CD4-positive, alpha-beta memory T cell (primary cell): ENCODE data around the gene ZFYVE28. TPM values are rescaled to one million over a fixed set of nuclear protein-coding genes. Genes with fewer than 3 reads are reported as not detected.
A peak's percentile ranks its signal among the peaks of the same experiment; 100 is the strongest.

ENCODE experiments used
- CTCF ChIA-PET: fragments of 350-600 bp; sonication (Branson Sonifier 250); formaldehyde crosslinking; loops from one replicate; lab custom pipeline; 2021; ENCODE audit warnings: inconsistent platforms; ENCODE audit not compliant: partially characterized antibody; lab: Charles Lee
- POLR2A ChIA-PET: fragments of 350-600 bp; sonication (Branson Sonifier 250); formaldehyde crosslinking; loops from one replicate; lab custom pipeline; 2021; ENCODE audit not compliant: partially characterized antibody; lab: Charles Lee
- DNase-seq, 5 donors: peaks; one replicate each; pipeline versions ENCODE4 v3.0.0 to v3.0.0-alpha.2; 2020 to 2022; ENCODE audit warnings: mixed read lengths in 1 of 5
- H3K27ac ChIP-seq: one replicate; pipeline ENCODE4 v1.7.0; 2013; ENCODE audit warnings: low read depth, low read length
- H3K27me3 ChIP-seq: 2 replicates; pipeline ENCODE4 v1.7.0; 2013; ENCODE audit warnings: mild to moderate bottlenecking, low read length, moderate library complexity; ENCODE audit not compliant: insufficient read depth
- H3K36me3 ChIP-seq: 2 replicates; pipeline ENCODE4 v1.7.0; 2013; ENCODE audit warnings: mild to moderate bottlenecking, low read length, moderate library complexity; ENCODE audit not compliant: insufficient read depth
- H3K4me1 ChIP-seq: 2 replicates; pipeline ENCODE4 v1.7.0; 2013; ENCODE audit warnings: mild to moderate bottlenecking, low read length, moderate library complexity; ENCODE audit not compliant: insufficient read depth
- H3K4me3 ChIP-seq, 2 donors: one replicate each; pipeline ENCODE4 v1.7.0; 2013; ENCODE audit warnings: low read length in 2 of 2, mild to moderate bottlenecking in 1 of 2
- H3K9me3 ChIP-seq, 2 donors: one replicate each; pipeline ENCODE4 v1.7.0; 2013; ENCODE audit warnings: low read length in 2 of 2, control low read depth in 1 of 2; ENCODE audit not compliant: control insufficient read depth in 1 of 2
- H3K27ac Mint-ChIP-seq, 7 donors: one replicate each; pipeline ENCODE4 v1.8.0; 2020 to 2021; ENCODE audit warnings: mixed read lengths in 7 of 7, mild to moderate bottlenecking in 6 of 7, inconsistent platforms in 3 of 7, moderate library complexity in 3 of 7
- H3K27me3 Mint-ChIP-seq, 2 donors: one replicate each; pipeline ENCODE4 v1.8.0; 2020 to 2021; ENCODE audit warnings: mixed read lengths in 2 of 2
- H3K36me3 Mint-ChIP-seq, 2 donors: one replicate each; pipeline ENCODE4 v1.8.0; 2020 to 2021; ENCODE audit warnings: mixed read lengths in 2 of 2, inconsistent platforms in 1 of 2, mild to moderate bottlenecking in 1 of 2
- H3K4me1 Mint-ChIP-seq, 4 donors: one replicate each; pipeline ENCODE4 v1.8.0; 2020 to 2021; ENCODE audit warnings: mixed read lengths in 4 of 4, mild to moderate bottlenecking in 1 of 4
- H3K4me3 Mint-ChIP-seq, 8 donors: one replicate each; pipeline ENCODE4 v1.8.0; 2020 to 2021; ENCODE audit warnings: mixed read lengths in 8 of 8, mild to moderate bottlenecking in 7 of 8, moderate library complexity in 6 of 8, inconsistent platforms in 3 of 8
- H3K9me3 Mint-ChIP-seq, 8 donors: one replicate each; pipeline ENCODE4 v1.8.0; 2020 to 2021; ENCODE audit warnings: mixed read lengths in 8 of 8, mild to moderate bottlenecking in 5 of 8, inconsistent platforms in 3 of 8, moderate library complexity in 1 of 8
- intact Hi-C: fragments of 100-400 bp; cut with micrococcal nuclease; formaldehyde crosslinking; loops from one replicate; pipeline ENCODE4 v1.15.1; 2023
- polyA plus RNA-seq, 2 donors: library from polyadenylated mRNA; unstranded; fragments of 300-500 nt; fragmentation: Illumina TruSeq; gene quantifications; one replicate each; pipeline ENCODE4 v1.2.3, GENCODE V29; 2021
- total RNA-seq, 2 experiments: library from RNA; stranded (reverse); gene quantifications; one replicate each; pipeline ENCODE4 v1.2.3, GENCODE V29; 2021

ZFYVE28 gene
- total and polyA plus RNA-seq, 4 experiments from 2014 or later: 13.1 to 31.8 (median 23.8) TPM

DNA sequence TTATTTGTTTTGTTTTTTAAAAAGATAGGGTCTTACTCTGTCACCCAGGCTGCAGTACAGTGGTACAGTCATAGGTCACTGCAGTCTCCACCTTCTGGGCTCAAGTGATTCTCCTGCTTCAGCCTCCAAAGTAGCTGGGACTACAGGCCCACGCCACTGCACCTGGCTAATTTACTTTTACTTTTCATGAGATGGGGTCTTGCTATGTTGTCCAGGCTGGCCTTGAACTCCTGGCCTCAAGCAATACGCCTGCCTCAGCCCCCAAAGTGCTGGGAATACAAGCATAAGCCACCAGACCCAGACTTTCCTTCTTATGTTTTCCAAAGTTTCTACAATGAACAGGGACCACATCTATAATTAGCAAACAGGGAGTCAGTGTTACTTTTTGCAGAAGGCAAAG, 118.7 kb downstream of the ZFYVE28 start:
- DNase-seq: no peak
- Mint-ChIP-seq H3K9me3 (peaks cover 0 to 8% (median 0%) of the 10 kb centered on the region in 8 donors), H3K36me3 (peaks cover 15 to 20% of the 10 kb centered on the region in 2 donors), H3K4me3 (no peak overlapping the region), H3K27me3 (no peaks in the 10 kb centered on the region), H3K4me1 (peaks cover 10 to 24% (median 16%) of the 10 kb centered on the region in 4 donors), H3K27ac (peak overlapping the region; percentile 7 to 88 (median 72))
- CTCF ChIA-PET: no interaction called here
- POLR2A ChIA-PET: no interaction called here
- Histone ChIP-seq H3K36me3 (no peaks in the 10 kb centered on the region), H3K27ac (no peak overlapping the region), H3K27me3 (no peaks in the 10 kb centered on the region), H3K4me3 (no peak overlapping the region), H3K4me1 (peaks cover 3% of the 10 kb centered on the region), H3K9me3 (no peaks in the 10 kb centered on the region)
- intact Hi-C loops: no loop called here

DNA sequence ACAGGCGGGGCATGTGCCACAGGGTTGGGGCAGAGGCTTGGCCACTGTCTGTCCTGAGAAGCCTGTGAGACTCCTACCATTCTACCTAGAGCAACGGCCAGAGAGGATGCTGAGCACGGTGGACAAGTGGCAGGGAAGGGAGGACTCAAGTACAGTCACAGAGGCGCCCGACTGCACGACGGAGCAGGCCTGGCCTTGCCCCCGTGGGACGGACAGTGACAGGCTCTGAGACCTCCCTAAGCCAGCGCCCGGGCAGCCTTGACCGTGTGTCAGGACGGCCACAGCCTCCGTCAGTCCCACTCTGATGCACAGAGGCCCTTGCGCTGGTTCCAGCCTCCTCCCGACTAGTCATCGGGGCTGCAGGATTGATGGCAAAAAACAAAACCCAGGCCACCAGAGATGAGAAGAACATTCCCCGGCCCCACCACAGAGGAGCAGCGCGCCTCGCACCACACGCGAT, 119.9 kb downstream of the ZFYVE28 start:
- CTCF ChIA-PET: no interaction called here
- Mint-ChIP-seq H3K9me3 (peaks cover 0 to 8% (median 0%) of the 10 kb centered on the region in 8 donors), H3K36me3 (peaks cover 20% of the 10 kb centered on the region in 2 donors), H3K27ac (peak overlapping the region; percentile 60 to 94 (median 91)), H3K4me1 (peaks cover 13 to 31% (median 21%) of the 10 kb centered on the region in 4 donors), H3K4me3 (no peak overlapping the region), H3K27me3 (no peaks in the 10 kb centered on the region)
- Histone ChIP-seq H3K4me3 (no peak overlapping the region), H3K9me3 (no peaks in the 10 kb centered on the region), H3K36me3 (no peaks in the 10 kb centered on the region), H3K27ac (no peak overlapping the region), H3K27me3 (no peaks in the 10 kb centered on the region), H3K4me1 (peaks cover 3% of the 10 kb centered on the region)
- no peak for DNase-seq
- POLR2A ChIA-PET: no interaction called here
- intact Hi-C loops: no loop called here

DNA sequence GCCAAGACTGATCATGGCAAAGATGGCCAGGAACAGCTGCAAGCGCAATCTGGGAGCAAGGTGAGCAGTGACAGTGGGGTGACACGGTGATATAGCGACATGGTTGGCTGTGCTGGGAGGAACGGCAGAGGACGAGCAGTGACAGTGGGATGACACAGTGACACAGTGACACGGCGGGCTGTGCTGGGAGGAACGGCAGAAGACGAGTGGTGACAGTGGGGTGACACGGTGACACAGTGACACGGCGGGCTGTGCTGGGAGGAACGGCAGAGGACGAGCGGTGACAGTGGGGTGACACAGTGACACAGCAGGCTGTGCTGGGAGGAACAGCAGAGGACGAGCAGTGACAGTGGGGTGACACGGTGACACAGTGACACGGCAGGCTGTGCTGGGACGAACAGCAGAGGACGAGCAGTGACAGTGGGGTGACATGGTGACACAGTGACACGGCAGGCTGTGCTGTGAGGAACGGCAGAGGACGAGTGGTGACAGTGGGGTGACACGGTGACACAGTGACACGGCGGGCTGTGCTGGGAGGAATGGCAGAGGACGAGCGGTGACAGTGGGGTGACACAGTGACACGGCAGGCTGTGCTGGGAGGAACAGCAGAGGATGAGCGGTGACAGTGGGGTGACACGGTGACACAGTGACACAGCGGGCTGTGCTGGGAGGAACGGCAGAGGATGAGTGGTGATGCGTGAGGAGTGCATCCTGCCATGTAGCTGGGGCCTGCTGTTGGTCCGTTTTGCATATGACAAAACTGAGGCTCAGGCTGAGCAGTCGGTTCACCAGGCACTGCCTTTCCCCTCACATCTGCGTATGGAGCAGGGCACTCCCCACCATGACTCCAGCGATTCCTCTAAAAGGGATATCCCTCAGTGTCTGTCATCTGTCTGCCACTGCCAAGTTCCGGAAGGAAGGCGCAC, 120.6 kb downstream of the ZFYVE28 start:
- Mint-ChIP-seq H3K9me3 (peaks cover 0 to 5% (median 0%) of the 10 kb centered on the region in 8 donors), H3K27ac (peak overlapping the region; percentile 73 to 93 (median 85)), H3K4me1 (peaks cover 13 to 34% (median 21%) of the 10 kb centered on the region in 4 donors), H3K27me3 (no peaks in the 10 kb centered on the region), H3K36me3 (peaks cover 17 to 20% of the 10 kb centered on the region in 2 donors), H3K4me3 (no peak overlapping the region)
- no peaks in the 10 kb centered on the region for H3K36me3 ChIP-seq
- ChIA-PET CTCF (no interaction called here), POLR2A (no interaction called here)
- H3K9me3 ChIP-seq: no peaks in the 10 kb centered on the region
- H3K27ac ChIP-seq: no peak overlapping the region
- no peaks in the 10 kb centered on the region for H3K27me3 ChIP-seq
- DNase-seq: no peak
- H3K4me1 ChIP-seq: peaks cover 3% of the 10 kb centered on the region
- no peak overlapping the region for H3K4me3 ChIP-seq
- intact Hi-C loops: no loop called here

DNA sequence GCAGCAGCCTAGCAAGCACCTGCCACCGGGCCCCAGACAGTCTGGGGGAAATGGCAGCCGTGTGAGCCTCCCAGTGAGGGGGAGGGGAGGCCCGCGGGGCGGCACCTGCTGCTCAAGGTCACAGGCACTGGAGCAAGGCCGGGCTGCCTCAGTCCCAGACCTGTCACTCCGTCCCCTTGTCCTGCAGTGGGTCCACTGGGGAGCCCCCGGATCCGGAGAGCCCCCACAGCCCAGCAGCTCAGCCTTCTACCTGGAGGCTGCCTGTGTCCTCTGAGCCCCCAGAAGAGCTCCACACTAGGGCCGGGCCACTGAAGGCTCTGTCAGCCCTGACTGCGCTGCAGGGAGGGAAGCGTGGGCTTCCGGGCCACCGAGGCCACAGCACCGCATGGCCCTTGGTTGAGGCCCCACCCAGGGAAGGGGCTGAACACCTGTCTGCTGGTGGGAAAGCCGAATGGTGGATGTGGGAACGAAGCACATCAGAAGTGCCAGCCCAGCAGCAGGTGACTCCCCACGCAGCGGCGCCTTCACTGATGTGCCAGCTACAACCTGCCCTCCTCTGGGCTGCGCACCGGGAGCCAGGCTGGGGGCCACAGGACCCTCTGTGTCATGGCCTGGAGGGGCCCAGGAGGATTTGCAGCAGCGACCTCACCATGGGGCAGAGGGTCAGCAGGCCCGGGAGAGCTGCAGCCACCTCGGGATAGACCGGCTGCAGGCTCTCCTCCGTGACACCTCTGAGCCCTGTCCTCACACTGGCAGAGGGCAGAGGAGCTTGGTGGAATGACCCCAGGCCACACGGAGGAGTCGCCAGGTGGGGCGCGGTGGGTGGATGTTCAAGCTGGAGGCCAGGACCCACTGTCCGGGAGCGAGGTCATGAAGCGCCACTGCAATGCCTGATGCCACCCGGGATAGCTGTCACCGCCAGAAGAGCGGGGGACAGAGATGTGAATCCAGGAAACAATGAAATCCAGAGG, 121.5 kb downstream of the ZFYVE28 start:
- H3K4me3 ChIP-seq: no peak overlapping the region
- H3K4me1 ChIP-seq: peaks cover 11% of the 10 kb centered on the region
- H3K36me3 ChIP-seq: no peaks in the 10 kb centered on the region
- ChIA-PET POLR2A (interaction anchor here (2.8 kb wide), 1 partner anchor 15 kb away, joined by 15 read pairs; no protein-coding TSS in a partner anchor), CTCF (no interaction called here)
- peaks cover 13% of the 10 kb centered on the region in 2 donors for H3K36me3 Mint-ChIP-seq
- H3K27me3 ChIP-seq: no peaks in the 10 kb centered on the region
- DNase-seq: no peak
- no peaks in the 10 kb centered on the region for H3K27me3 Mint-ChIP-seq
- H3K9me3 ChIP-seq: no peaks in the 10 kb centered on the region
- peak overlapping the region; percentile 10 to 93 (median 85) for H3K27ac Mint-ChIP-seq
- intact Hi-C loops: no loop called here
- peaks cover 0 to 5% (median 0%) of the 10 kb centered on the region in 8 donors for H3K9me3 Mint-ChIP-seq
- H3K27ac ChIP-seq: no peak overlapping the region
- H3K4me3 Mint-ChIP-seq: no peak overlapping the region
- peaks cover 16 to 41% (median 25%) of the 10 kb centered on the region in 4 donors for H3K4me1 Mint-ChIP-seq

DNA sequence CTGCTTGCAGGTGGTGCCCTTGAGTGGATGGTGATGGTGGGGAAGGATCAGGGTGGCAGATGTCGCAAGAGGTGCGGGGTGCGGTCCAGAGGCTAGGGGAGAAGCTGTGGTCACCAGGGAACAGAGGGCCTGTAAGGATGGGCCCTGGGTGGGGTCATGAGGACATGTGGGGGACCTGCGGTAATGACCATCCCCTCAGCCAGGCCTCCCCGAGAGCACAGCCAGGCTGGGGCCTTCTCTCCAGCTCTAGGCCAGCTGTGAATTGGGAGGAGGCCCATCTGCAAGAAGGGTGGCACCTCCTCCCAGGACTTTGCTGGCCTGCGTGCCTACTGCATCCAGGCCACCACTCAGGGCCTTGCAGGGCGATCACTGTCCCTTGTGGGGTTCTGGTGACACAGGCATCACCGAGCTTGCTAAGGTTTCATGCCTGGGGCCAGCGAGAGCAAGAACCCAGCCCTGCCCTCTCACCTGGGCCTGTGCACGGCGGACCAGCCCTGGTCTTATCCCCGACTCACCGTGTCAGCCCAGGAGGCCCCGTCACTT, 122.5 kb downstream of the ZFYVE28 start:
- Histone ChIP-seq H3K27ac (no peak overlapping the region), H3K9me3 (no peaks in the 10 kb centered on the region), H3K36me3 (no peaks in the 10 kb centered on the region), H3K4me3 (no peak overlapping the region), H3K27me3 (no peaks in the 10 kb centered on the region), H3K4me1 (peaks cover 21% of the 10 kb centered on the region)
- ChIA-PET POLR2A (interaction anchor here (1.2 to 2.8 kb wide), 2 partner anchors 14 to 34 kb away, joined by 3 to 15 read pairs; partner anchors contain the start of gene MXD4), CTCF (no interaction called here)
- no peaks in the 10 kb centered on the region for H3K27me3 Mint-ChIP-seq
- H3K4me3 Mint-ChIP-seq: no peak overlapping the region
- H3K27ac Mint-ChIP-seq: peak overlapping the region in 3 of 7 donors; percentile 69 to 86 (median 82)
- no peak for DNase-seq
- peaks cover 11 to 13% of the 10 kb centered on the region in 2 donors for H3K36me3 Mint-ChIP-seq
- peaks cover 0 to 5% (median 0%) of the 10 kb centered on the region in 8 donors for H3K9me3 Mint-ChIP-seq
- intact Hi-C loops: no loop called here
- H3K4me1 Mint-ChIP-seq: peaks cover 18 to 48% (median 30%) of the 10 kb centered on the region in 4 donors

DNA sequence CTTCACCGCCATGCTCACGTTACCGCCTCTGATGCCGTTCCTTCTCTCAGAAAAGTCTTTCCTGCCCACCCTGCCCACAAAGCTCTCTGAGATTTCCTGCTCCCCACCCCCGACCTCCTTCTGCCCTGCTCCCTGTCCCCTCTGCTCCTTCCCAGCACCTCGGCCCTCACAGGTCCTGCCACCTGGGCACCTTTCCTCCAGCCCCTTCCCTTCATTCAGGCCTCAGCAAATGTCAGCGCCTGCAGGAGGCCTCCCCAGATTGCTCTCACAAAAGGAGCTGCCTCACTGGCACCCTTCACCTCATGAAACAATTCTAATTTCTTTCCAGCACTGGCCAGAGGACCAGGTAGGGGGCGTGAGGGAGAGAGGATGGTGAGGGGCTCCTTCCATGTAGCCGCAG, 122.9 kb downstream of the ZFYVE28 start:
- peak overlapping the region; percentile 64 to 86 (median 78) for H3K27ac Mint-ChIP-seq
- H3K4me3 Mint-ChIP-seq: peak overlapping the region in 4 of 8 donors; percentile 15 to 63 (median 35)
- DNase-seq: no peak
- CTCF ChIA-PET: no interaction called here
- Histone ChIP-seq H3K4me3 (no peak overlapping the region), H3K9me3 (no peaks in the 10 kb centered on the region), H3K4me1 (peaks cover 25% of the 10 kb centered on the region), H3K27me3 (no peaks in the 10 kb centered on the region), H3K27ac (no peak overlapping the region), H3K36me3 (no peaks in the 10 kb centered on the region)
- intact Hi-C loops: no loop called here
- POLR2A ChIA-PET: interaction anchor here (1.2 to 2.8 kb wide), 2 partner anchors 13 to 33 kb away, joined by 3 to 15 read pairs; partner anchors contain the start of gene MXD4
- H3K36me3 Mint-ChIP-seq: peaks cover 13 to 14% of the 10 kb centered on the region in 2 donors
- H3K27me3 Mint-ChIP-seq: no peaks in the 10 kb centered on the region
- H3K4me1 Mint-ChIP-seq: peaks cover 21 to 53% (median 34%) of the 10 kb centered on the region in 4 donors
- peaks cover 0 to 5% (median 0%) of the 10 kb centered on the region in 8 donors for H3K9me3 Mint-ChIP-seq
